HG03196 (cell line): ENCODE measurements around the gene PRSS16.

Source experiments
- ATAC-seq: cut with Tn5 transposase; IDR thresholded peaks from one replicate; pipeline ENCODE4 v1.9.1; 2021; ENCODE audit not compliant: unreplicated experiment

Gene PRSS16

DNA sequence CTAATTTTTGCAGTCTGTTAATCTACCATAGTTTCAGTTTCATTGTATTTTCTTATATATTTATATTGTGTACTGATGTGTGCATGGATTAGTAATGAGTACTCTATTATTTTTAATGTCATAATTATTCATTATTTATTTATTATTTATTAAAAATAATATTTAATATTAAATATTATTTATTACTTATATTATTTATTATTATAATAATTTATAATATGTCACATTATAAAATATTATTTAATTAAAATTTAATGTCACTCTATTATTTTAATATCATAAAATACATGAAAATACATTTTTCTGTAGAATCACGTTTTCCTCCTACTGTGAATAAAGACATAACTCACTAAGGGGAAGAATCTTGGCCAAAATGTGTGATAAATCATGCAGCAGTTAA, 34.1 kb downstream of the PRSS16 start:
- ATAC-seq: no peak

DNA sequence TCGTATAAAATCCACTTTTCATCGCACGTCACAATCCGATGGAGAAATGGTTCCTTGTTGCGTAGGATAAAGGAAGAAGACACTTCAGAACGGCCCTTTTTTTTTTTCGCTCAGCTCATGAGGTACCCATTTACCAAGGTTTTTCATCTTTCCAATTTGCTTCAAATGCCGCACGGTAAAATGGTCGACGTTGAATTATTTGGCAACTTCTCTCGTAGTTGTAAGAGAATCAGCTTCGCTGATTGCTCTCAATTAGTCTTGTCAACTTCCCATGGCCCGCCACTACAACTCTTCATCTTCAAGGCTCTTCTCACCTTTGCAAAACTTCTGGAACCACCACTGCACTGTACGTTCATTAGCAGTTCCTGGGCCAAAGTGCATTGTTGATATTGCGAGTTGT, 35.8 kb downstream of the PRSS16 start:
- no peak for ATAC-seq

DNA sequence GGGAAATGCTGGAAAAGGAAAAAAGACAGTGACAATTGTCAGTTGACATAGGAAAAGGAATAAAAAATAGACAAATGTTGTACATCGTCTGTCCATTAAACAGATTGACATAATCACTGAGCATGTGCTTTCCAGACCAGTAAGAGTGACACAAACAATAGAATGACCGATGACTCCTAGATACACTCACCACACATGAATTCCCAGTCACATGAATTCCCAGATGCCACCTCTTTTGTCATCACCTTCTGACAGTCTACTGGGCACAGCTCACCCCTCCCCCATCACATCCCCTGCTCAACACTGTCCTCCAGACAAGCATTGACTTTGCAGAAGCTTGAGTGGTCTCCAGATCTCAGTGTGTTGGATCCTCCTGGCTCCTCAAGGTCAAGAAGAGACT, 38.6 kb downstream of the PRSS16 start:
- no peak for ATAC-seq

DNA sequence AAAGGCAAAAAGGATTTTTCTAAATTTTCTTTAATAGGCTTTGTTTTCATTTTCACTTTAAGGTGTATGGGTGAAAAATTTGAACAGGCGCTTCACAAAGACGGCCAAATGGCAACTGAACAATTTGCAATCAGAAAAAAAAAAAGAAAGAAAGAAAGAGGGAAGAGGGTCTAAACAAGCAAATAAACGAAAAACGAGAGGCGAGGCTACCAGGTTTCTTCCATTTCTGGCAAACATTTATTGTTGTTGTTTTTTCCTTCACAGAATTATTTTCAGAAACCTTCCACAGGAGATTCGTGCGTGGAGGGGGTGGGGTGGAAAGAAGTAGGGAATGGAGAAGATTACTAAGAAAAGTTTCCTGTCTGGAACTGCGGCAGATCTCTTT, 40.2 kb downstream of the PRSS16 start:
- ATAC-seq: no peak

DNA sequence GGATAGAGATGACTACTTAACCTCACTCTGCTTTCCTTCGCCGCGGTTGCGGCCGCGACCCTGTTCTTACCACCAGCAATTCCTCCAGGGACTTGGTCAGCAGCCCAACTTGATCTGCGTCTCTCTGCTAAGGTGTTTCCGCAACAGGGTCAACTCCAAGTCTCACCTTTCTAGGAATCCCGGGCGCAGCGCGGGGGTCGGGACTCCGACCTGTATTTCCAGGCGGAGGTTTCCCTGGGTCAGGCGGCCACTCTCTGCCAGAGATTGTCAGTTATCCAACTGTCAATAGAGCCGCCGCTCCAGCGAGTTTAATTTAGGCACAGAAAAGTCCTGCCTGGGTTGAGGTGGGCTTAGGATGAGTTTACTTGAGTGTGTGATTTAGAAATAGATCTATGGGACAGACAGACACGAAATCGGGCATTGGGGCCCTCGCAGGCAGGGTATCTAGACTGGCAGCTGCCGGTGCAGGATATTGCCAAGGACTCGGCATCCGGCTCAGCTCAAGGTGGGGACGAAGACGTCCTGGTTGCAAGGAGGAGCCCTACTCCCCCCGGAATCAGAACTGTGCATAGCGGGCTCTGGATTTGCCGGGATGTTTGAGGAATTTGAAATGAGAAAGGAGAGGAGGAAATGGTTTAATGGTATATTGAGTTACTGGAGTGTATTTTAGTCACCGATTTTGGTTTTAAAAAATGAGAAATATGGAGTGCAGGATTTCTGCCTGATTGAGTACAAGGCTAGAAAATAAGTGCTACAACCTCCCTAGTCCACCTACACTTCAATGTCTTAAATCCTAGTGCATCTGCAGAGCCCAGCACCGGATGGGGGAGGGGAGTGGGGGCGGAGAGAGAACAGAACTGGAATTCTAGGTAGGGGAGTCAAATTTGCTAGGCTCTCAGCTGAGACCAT, 40.9 kb downstream of the PRSS16 start:
- ATAC-seq: no peak

DNA sequence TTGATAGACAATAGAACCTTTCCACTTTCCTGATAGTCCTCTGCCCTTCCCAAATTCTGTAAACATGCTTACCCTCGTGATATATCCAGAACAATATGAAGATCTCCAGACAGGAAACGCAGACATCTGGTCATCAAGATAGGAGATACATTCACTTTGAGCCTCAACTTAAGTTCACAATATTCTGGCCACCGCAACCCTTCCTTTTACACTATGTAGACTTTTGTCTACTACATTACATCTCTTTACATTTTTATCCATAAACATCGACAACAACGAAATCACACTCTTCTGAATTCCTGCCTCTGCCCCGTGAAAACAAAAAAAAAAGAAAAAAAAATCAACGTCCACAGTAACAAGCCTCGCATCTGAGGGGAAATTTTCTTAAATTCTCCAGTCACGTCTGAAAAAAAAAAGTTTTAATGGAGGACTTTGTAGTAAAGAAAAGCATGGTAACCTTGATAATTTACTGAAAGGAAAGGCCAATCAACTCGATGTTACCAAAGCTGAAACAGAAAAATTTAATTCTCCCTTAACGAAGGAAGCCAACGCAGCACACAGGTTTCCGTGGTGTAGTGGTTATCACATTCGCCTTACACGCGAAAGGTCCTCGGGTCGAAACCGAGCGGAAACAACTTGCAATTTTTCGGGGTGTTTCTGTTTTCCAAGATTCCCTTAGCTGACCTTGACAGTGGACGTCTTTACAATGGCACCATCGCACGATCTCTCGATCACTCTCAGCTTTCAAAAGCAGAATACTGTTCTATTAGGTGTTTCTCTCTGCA, 42.8 kb downstream of the PRSS16 start:
- no peak for ATAC-seq

DNA sequence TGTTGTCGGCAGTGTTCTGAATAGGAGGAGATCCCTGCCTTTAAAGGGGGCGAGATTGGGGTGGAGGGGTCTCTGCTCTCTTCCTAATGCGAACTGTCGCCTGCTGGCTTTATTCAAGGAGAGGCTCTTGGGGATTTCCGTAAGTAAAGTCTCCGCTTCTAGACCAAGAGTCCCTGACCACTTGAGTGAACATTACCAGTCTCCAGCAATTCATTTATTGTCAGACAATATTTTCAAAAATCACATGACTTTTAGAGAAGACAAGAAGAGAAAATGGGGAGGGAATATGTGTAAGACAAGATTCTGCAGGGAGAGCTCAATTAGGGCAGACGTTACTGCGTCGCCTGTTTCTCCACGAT, 43.3 kb downstream of the PRSS16 start:
- no peak for ATAC-seq

DNA sequence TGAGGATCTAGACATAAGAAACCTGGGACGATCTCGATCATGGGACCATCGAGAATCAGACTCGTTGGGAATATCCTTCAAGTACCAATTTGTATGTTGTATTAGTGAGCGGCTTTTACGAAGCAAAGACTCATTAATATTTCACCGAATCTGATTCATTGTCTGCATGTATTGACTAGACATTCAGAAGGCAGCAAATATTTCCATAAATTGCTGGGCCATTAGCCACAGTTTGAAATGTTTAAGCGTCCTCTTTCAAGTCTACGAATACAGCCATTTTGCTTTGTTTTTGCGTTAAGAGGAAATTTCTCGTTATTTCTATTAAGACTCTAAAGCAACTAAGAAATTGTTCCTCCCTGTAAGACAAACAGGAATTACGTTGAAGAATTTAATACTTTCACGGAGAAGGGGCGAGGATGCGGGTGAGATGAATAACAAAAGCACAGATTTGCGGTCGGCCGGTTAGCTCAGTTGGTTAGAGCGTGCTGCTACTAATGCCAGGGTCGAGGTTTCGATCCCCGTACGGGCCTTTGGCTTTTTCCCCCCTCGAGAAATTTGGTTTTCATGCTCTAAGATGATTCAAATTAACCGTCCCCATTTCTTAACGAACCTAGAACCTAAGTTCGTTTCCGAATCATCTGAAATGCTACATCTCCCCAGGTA, 46.1 kb downstream of the PRSS16 start:
- no peak for ATAC-seq

DNA sequence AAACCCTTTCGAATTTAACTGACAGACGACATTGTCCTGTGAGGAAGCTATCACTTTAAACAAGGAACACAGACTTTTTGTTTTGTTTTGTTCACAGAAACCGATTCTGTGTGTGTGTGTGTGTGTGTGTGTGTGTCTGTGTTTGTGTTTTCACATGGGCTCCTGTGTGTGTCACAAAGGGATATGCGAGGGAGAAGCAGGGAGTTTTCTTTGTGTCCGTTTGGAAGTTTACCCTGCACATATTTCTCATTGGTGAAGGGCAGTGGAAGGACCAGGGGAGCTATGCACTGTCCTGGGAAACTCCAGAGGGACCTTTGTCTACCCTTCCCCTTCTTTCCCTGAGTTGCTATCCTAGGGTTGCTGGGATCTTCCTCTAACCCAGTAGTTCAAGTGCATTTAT, 46.9 kb downstream of the PRSS16 start:
- ATAC-seq: no peak

DNA sequence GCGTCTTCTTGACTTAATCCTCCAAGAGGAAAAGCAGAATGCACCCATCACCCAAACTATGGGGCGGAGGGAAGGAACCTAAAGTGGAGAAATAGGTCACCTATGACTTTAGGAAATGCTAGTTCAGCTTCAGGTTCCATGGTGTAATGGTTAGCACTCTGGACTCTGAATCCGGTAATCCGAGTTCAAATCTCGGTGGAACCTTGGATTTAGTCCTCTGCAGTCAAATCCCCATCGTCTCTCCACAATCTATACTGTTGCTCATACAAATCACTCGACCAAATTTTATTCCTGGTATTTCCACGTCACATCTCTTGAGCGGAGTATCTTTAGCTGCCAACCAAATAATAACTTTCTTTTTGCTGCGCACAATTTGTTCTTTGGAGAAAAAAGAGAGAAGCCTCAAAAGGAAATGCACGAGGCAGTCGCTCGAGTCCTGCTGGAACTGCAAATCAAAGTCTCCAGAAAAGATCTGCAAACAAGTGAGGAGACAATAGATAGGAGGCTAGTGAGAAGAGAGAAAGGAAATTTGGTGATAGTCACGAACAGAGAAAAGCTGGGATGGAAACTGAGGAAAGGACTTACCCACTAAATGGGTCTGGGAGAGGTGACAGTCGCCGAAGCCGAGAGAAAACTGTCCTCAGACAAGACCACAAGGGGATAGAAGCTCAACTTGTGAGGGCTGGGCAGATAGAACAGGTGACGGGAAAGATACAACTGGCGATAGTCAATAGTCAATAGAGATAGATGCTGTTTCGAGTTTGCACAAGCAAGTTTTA, 48.0 kb downstream of the PRSS16 start:
- no peak for ATAC-seq

DNA sequence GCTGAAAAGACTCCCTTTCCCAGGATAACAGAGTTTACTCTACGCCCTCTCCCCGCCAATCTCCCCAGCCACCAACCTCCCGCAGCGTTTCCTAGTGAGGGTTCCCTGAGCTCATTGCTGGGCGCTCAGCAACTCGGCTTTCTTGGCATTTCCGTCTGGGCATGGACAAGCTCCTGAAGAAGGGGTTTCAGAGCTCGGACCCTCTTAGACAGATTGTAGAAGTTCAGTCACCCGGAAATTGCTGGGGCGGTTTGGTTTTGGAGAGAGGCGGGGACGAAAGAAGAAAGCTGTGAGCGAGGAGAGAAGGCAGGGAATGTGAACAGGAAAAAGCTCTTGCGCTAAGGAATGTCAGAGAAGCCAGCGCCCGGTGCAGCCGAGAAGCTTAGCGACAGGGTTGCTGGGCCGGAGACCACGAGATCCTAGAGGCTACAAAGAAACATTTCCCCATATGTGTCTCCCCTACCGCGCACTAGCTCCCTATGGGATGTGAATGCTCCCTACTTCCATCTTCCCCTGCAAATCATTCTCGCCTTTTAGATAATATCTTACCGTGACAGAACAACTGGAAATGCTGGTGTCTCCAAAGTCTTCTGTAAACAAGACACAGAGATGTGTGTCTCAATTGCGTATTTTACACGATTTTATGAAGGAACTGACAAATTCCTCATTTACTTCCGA, 48.7 kb downstream of the PRSS16 start:
- no peak for ATAC-seq

DNA sequence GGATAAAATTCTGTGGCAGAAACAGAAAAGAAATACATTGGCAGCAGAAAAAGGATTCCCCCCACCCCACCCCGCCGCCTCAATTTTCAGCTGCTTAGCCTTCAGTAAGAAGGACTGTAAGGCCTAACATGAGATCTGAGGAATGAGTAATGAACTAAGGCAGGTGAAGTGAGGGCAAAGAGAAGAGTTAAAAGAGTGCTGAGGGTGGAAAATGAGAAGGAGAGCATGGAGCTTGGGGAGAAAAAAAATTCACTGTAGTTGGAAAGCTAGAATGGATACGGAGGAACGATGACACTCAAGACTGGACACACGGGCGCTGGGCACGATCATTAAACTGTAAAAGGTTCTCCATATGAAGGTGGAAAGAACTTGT, 50.0 kb downstream of the PRSS16 start:
- ATAC-seq: no peak

DNA sequence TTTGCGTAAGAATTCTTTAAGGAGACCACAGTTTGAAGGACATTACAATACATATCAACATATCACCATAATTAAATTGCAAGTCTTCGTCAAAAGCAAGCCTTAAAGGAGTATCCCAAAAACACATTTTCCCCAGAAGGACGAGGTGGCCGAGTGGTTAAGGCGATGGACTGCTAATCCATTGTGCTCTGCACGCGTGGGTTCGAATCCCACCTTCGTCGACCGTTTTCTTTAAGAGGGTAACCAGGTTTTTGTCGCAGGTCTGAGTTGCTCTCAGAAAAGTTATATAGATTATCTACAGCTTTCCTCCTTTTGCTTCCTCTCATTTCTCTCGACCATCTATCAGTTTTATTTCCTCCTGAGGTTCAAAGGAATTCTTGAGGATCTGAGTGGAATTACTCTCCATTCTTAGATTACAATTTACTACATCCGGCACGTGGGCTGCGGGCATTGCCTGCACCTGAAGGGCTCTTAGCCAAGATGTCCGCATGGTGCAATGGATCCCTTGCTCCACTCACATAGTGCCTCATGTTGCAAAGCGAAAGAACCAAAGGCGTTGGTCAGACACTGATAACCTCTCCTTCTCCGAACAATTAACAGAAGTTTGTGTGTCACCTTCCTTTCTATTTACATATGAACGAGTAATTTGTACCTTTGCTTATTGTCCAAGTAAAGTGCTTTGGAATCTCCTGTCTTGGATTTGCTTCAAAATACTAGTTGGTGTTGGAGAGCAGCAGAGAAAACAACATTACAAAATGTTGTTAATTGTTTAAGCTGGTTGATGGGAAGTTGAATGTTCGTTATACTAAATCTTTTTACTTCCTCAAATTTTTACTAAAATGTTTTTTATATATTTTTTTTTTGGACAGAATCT, 50.6 kb downstream of the PRSS16 start:
- ATAC-seq: no peak

DNA sequence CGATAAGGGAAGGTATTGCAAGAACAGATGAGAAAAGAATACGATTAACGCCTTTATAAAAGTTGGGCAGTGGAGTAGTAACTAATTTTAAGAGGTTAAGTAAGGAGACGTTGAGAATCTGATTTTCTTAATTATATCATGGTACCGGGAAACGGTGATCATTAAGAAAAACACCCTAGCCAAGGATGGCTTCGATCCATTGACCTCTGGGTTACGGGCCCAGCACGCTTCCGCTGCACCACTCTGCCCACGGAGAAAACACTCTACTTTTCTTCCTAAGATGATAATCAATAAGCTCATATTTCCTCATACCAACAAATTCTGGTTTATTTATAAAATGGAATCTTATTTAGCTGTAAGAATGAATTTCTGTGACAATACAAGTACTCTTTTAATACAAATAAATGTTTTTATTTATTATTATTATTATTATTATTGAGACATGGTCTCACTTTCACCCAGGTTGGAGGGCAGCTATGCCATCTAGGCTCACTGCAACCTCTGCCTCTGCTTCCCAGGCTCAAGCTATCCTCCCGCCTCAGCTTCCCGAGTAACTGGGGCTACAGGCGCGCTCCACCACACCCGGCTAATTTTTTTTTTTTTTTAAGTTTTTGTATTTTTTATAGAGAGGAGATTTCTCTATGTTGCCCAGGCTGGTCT, 56.2 kb downstream of the PRSS16 start:
- ATAC-seq: no peak
